Activated T-cell treated with anti-CD3 and anti-CD28 coated beads, Interleukin-2, amount 50 U/mL, for 1 hour (primary cell): ENCODE measurements around the gene NUDT8.
"Not testable (repeated sequence)": the region's sequence is repeated elsewhere in the genome, so short reads cannot be mapped to it uniquely, and the experiment has no call there.

Source experiments
- DNase-seq: peaks from one replicate; pipeline ENCODE4 v3.0.0-alpha.2; 2020

The NUDT8 gene

GRCh38 chr11:67641338-67642172 is 11.8 kb upstream of the NUDT8 start:
- no peak for DNase-seq

- no peak for DNase-seq
Measured at GRCh38 chr11:67640758-67641337, 11.1 kb upstream of the NUDT8 start.

GRCh38 chr11:67640021-67640757 is 10.5 kb upstream of the NUDT8 start:
- DNase-seq, result peak; percentile 58

- no peak for DNase-seq
Measured at GRCh38 chr11:67639438-67639859, 9.7 kb upstream of the NUDT8 start, which contains the start of gene TBX10. TSS of gene TBX10 (minus strand) at chr11:67639763. CDS start at chr11:67639472, 291 bp downstream.

GRCh38 chr11:67638535-67639437 is 9.0 kb upstream of the NUDT8 start:
- no peak for DNase-seq

GRCh38 chr11:67637441-67637840 is 7.7 kb upstream of the NUDT8 start:
- not testable (repeated sequence) for DNase-seq

- no peak for DNase-seq
Measured at GRCh38 chr11:67636962-67637361, 7.2 kb upstream of the NUDT8 start.

GRCh38 chr11:67635231-67635521 is 5.4 kb upstream of the NUDT8 start:
- DNase-seq, result no peak

GRCh38 chr11:67634366-67635230 is 4.9 kb upstream of the NUDT8 start:
- no peak for DNase-seq

- no peak for DNase-seq
Measured at GRCh38 chr11:67633758-67634365, 4.1 kb upstream of the NUDT8 start.

GRCh38 chr11:67632982-67633755 is 3.4 kb upstream of the NUDT8 start:
- DNase-seq, result no peak

GRCh38 chr11:67632175-67632981 is 2.6 kb upstream of the NUDT8 start:
- DNase-seq, result no peak

- no peak for DNase-seq
Measured at GRCh38 chr11:67631853-67632174, 2.1 kb upstream of the NUDT8 start.

- DNase-seq, result no peak
Measured at GRCh38 chr11:67631411-67631810, 1.7 kb upstream of the NUDT8 start.

- no peak for DNase-seq
Measured at GRCh38 chr11:67630943-67631331, 1.2 kb upstream of the NUDT8 start.

- peak; percentile 91 for DNase-seq
Measured at GRCh38 chr11:67630228-67630942, 648 bp upstream of the NUDT8 start.

GRCh38 chr11:67628710-67629385 is 889 bp downstream of the NUDT8 start:
- no peak for DNase-seq

GRCh38 chr11:67627812-67628624 is 1.7 kb downstream of the NUDT8 start:
- DNase-seq, result no peak
